ENCODE measurements around the gene TOM1.
A peak's percentile ranks its signal among the peaks of the same experiment; 100 is the strongest.

TOM1 gene

DNA sequence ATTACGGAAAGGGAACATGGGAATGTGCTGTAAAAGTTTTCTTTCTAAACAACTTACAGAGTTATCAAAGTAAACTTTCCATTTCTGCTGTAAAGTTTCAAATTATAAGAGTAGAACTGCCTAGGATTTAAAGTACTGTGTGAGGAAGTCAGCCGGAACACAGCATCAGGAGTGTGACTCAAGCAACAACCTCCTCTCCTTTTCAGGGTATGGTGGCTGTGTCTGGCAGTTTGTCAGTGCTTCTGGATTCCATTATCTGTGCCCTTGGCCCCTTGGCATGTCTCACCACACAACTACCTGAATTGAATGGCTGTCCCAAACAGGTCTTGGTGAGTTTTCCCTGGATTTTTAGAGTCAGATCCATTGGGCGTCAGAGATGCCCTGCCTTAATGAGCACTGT lies 6.9 kb upstream of the TOM1 start:
- no peak overlapping the region for H3K4me3 ChIP-seq (replicated peaks; ENCODE audit: low read depth, low read length)
- no peak for DNase-seq (ENCODE audit: low read depth)
- no peak for TF ChIP-seq CTCF (IDR thresholded peaks at IDR 0.05; ENCODE audit: low read length, missing control alignments)

- no peak for DNase-seq (ENCODE audit: low read depth)
- TF ChIP-seq CTCF (IDR thresholded peaks at IDR 0.05; ENCODE audit: low read length, missing control alignments): no peak
- no peak overlapping the region for H3K4me3 ChIP-seq (replicated peaks; ENCODE audit: low read depth, low read length)
These were observed 3.6 kb upstream of the TOM1 start for GRCh38 chr22:35296051-35296450.

DNA sequence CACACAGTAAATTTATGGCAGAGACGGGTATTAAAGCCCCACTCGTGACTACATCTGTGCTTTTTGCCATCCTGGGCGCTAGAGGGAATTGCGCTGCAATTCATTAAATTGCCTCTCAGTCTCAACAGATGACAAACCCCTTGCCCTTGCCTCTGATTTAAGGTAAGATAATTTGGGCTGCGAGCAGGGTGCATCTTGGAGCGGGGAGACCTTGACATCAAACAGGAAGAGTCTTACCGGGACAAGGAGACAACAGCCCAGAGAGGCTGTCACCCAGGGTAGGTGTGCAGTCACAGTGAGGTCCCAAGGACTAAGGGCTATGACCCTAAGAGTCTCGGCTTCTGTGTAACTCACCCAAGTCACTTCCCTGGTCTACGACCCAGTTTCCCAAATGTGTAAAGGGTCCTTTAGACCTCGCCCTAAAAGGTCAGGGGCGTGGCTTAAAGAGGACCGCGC lies 449 bp upstream of the TOM1 start:
- peak; percentile 14 for DNase-seq (ENCODE audit: low read depth)
- H3K4me3 ChIP-seq (replicated peaks; ENCODE audit: low read depth, low read length): peak overlapping the region; percentile 86

DNA sequence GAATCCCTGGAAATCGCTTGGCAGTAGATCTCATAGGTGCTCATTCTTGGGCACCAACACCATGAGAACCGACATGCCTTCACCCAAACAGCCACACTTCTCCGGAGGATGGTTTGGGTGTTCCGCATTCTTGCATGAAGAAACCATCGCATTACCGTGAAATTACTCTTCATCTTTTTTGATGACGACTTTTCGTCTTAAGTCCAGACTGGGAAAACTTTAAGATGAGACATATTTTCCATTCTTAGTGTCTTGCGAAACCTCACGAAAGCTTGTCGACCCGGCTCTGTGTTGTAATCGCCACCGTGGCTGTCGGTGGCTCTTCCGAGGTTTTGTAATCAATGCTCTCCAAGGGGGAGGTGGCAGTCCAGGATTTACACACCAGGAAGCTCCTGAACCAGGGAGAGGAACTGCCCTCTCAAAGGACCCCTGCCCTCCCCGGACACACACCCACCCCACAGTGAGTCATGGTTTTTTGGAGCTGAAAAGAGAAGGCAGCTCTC lies 1.7 kb downstream of the TOM1 start:
- peak overlapping the region; percentile 86 for H3K4me3 ChIP-seq (replicated peaks; ENCODE audit: low read depth, low read length)
- no peak for TF ChIP-seq CTCF (IDR thresholded peaks at IDR 0.05; ENCODE audit: low read length, missing control alignments)
- peak; percentile 98 for DNase-seq (ENCODE audit: low read depth)

More for the DNA sequence above, 449 bp upstream of the TOM1 start:
- TF ChIP-seq CTCF (IDR thresholded peaks at IDR 0.05; ENCODE audit: low read length, missing control alignments): no peak

- no peak for DNase-seq (ENCODE audit: low read depth)
- TF ChIP-seq CTCF (IDR thresholded peaks at IDR 0.05; ENCODE audit: low read length, missing control alignments): no peak
These were observed 3.4 kb downstream of the TOM1 start for GRCh38 chr22:35303029-35303624.

DNA sequence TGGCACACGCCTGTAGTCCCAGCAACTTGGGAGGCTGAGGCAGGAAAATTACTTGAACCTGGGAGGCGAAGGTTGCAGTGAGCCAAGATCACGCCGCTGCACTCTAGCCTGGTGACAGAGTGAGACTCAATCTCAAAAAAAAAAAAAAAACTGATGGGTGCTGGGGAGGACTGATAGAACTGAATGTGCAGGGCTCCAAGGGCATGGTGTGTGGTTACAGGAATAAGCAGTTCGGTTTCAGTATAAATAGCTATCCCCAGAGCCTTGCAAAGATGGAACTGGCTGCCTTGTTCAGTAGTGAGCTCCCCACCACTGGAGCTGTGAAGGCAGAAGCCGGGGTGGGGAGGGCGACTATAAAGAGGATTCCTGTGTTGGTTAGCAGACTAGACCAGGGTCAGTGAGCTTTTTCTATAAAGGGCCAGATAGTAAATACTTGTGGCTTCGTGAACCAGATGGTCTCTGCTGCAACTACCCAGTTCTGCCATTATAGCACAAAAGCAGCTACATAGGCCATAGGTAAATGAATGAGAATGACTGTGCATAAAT lies 5.9 kb downstream of the TOM1 start:
- no peak for DNase-seq (ENCODE audit: low read depth)
- no peak overlapping the region for H3K4me3 ChIP-seq (replicated peaks; ENCODE audit: low read depth, low read length)
- TF ChIP-seq CTCF (IDR thresholded peaks at IDR 0.05; ENCODE audit: low read length, missing control alignments): no peak

More at GRCh38 chr22:35303029-35303624, 3.4 kb downstream of the TOM1 start:
- no peak overlapping the region for H3K4me3 ChIP-seq (replicated peaks; ENCODE audit: low read depth, low read length)
